Measurements from ENCODE around the gene SMAD9. TPM values are rescaled to one million over a fixed set of nuclear protein-coding genes. Genes with fewer than 3 reads are reported as not detected.

SMAD9 gene
- total and polyA plus RNA-seq, 9 of the 15 experiments (the other 6 are each of a cell fraction or from before 2014, with no cell fraction given), result 0.02 to 0.08 (median 0.03) TPM; not detected in 4

GRCh38 chr13:36857253-36857652 is 62.8 kb downstream of the SMAD9 start:
- Histone ChIP-seq H3K9me3 (replicated peaks; ENCODE audit: control insufficient read depth, insufficient read depth, low read depth, low read length) (no peaks in the 10 kb centered on the region), H2AFZ (ENCODE audit: low read depth, low read length) (no peak overlapping the region), H4K20me1 (replicated peaks; ENCODE audit: control insufficient read depth, insufficient read depth, low read length) (no peaks in the 10 kb centered on the region), H3K9me1 (ENCODE audit: control insufficient read depth, insufficient read depth, low read length) (no peaks in the 10 kb centered on the region), H3K4me2 (ENCODE audit: insufficient read depth, low read length) (no peak overlapping the region), H3K4me3 (no peak overlapping the region), H3K79me2 (ENCODE audit: control insufficient read depth, insufficient read depth, low read length) (no peaks in the 10 kb centered on the region), H3K27me3 (ENCODE audit: control insufficient read depth in 2 of 2, insufficient read depth in 2 of 2, low read length in 2 of 2) (peaks cover 3 to 7% of the 10 kb centered on the region in 2 experiments; a peak in 4 of 5 replicates), H3K27ac (ENCODE audit: extremely low read depth, low read depth, low read length) (no peak overlapping the region), H3K36me3 (ENCODE audit: control insufficient read depth, insufficient read depth, low read length) (no peaks in the 10 kb centered on the region), H3K9ac (ENCODE audit: insufficient read depth in 1 of 2, low read depth in 2 of 2, low read length in 2 of 2) (no peak overlapping the region), H3K4me1 (replicated peaks in 1 of 2; ENCODE audit: control insufficient read depth in 2 of 2, insufficient read depth in 2 of 2, low read length in 2 of 2) (no peaks in the 10 kb centered on the region; a peak in 1 of 5 replicates)
- ATAC-seq (no peak), FAIRE-seq (no peak), DNase-seq (ENCODE audit: extremely low read depth in 1 of 4, low spot score in 3 of 4) (no peak)
- CTCF ChIA-PET (ENCODE audit: low intra/inter-chr PET ratio), result no interaction called here
- POLR2A ChIA-PET, result no interaction called here
- TF ChIP-seq EHMT2 (IDR thresholded peaks at IDR 0.05) (no peak), HDAC6 (IDR thresholded peaks at IDR 0.05; ENCODE audit: low read depth, low read length) (no peak), ATF3 (IDR thresholded peaks at IDR 0.05) (no peak), ATF3 (CRISPR knock-in tag; conservative IDR thresholded peaks at IDR 0.05) (no peak), ZNF586 (CRISPR knock-in tag; conservative IDR thresholded peaks at IDR 0.05) (no peak), TEAD1 (CRISPR knock-in tag; IDR thresholded peaks at IDR 0.05) (no peak), SIRT6 (IDR thresholded peaks at IDR 0.05; ENCODE audit: low read depth, low read length) (no peak), ZNF75A (CRISPR knock-in tag; IDR thresholded peaks at IDR 0.05) (no peak), RBM25 (IDR thresholded peaks at IDR 0.05; ENCODE audit: low read depth, low read length, severe bottlenecking) (no peak), KLF6 (CRISPR knock-in tag; IDR thresholded peaks at IDR 0.05; ENCODE audit: borderline replicate concordance) (no peak), MCM3 (IDR thresholded peaks at IDR 0.05) (no peak), TAF1 (IDR thresholded peaks at IDR 0.05; ENCODE audit: control insufficient read depth, extremely low read depth, insufficient read depth, low read length, severe bottlenecking) (no peak), CXXC5 (CRISPR knock-in tag; IDR thresholded peaks at IDR 0.05) (no peak), TAF7 (tag; IDR thresholded peaks at IDR 0.05) (no peak), SIN3A (IDR thresholded peaks at IDR 0.05; ENCODE audit: borderline replicate concordance in 2 of 2, control insufficient read depth in 1 of 2, low read depth in 2 of 2, low read length in 2 of 2) (no peak), ZNF23 (CRISPR knock-in tag; IDR thresholded peaks at IDR 0.05) (no peak), MCM2 (IDR thresholded peaks at IDR 0.05; ENCODE audit: low read depth) (no peak), ASH1L (IDR thresholded peaks at IDR 0.05; ENCODE audit: borderline replicate concordance, low read depth, partially characterized antibody) (no peak)
- TF ChIP-seq, protein P1, sequence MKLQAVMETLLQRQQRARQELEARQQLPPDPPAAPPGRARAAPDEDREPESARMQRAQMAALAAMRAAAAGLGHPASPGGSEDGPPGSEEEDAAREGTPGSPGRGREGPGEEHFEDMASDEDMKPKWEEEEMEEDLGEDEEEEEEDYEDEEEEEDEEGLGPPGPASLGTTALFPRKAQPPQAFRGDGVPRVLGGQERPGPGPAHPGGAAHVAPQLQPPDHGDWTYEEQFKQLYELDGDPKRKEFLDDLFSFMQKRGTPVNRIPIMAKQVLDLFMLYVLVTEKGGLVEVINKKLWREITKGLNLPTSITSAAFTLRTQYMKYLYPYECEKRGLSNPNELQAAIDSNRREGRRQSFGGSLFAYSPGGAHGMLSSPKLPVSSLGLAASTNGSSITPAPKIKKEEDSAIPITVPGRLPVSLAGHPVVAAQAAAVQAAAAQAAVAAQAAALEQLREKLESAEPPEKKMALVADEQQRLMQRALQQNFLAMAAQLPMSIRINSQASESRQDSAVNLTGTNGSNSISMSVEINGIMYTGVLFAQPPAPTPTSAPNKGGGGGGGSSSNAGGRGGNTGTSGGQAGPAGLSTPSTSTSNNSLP (IDR thresholded peaks at IDR 0.05; ENCODE audit: borderline replicate concordance, low read depth, low read length), result no peak
- intact Hi-C loops (cut with micrococcal nuclease), result loop anchor here (5.0 kb wide), 1 partner anchor 125 kb away; no protein-coding TSS in a partner anchor
- BruUV-seq (replicated peaks), result no TSS peak
- in situ Hi-C loops (cut with MboI), result loop anchor here (10.0 kb wide), 1 partner anchor 128 kb away; no protein-coding TSS in a partner anchor

Measured in K562 (cell line).